Measurements from ENCODE around the gene RGS6. TPM values are rescaled to one million over a fixed set of nuclear protein-coding genes. Genes with fewer than 3 reads are reported as not detected.

The RGS6 gene
- total and polyA plus RNA-seq, 2 of the 4 experiments (the other 2 are of a cell fraction) = not detected

GRCh38 chr14:72558721-72559120 is 626.5 kb downstream of the RGS6 start:
- DNase-seq = peak; percentile 56
- Histone ChIP-seq H3K9me3 (ENCODE audit: control insufficient read depth, insufficient read depth, low read length) (no peaks in the 10 kb centered on the region), H3K36me3 (ENCODE audit: control insufficient read depth, insufficient read depth, low read length) (no peaks in the 10 kb centered on the region), H3K9ac (ENCODE audit: low read depth, low read length) (no peak overlapping the region), H2BK120ac (ENCODE audit: low read depth, low read length) (no peak overlapping the region), H3K4me2 (ENCODE audit: low read depth, low read length) (no peak overlapping the region), H3K27me3 (ENCODE audit: control insufficient read depth, insufficient read depth, low read length) (no peaks in the 10 kb centered on the region), H4K20me1 (ENCODE audit: insufficient read depth, low read length) (no peaks in the 10 kb centered on the region), H3K14ac (replicated peaks; ENCODE audit: low read depth, low read length) (no peak overlapping the region), H4K91ac (ENCODE audit: insufficient read depth, low read depth, low read length) (no peak overlapping the region), H3K56ac (ENCODE audit: extremely low read depth, insufficient read depth, low read length) (no peak overlapping the region), H3K4ac (ENCODE audit: low read depth, low read length) (0 out of 2 replicates have a peak overlapping the region, but pooled peaks have one; percentile 3), H3K9me1 (ENCODE audit: insufficient read depth, low read length) (no peaks in the 10 kb centered on the region), H2AK9ac (replicated peaks; ENCODE audit: low read depth, low read length, poor library complexity) (no peak overlapping the region), H2BK5ac (ENCODE audit: low read depth, low read length, poor library complexity, severe bottlenecking) (no peak overlapping the region), H3K23ac (ENCODE audit: low read depth, low read length) (no peak overlapping the region), H4K8ac (ENCODE audit: low read depth in 2 of 2, low read length in 2 of 2) (no peak overlapping the region), H3K18ac (ENCODE audit: low read depth, low read length) (no peak overlapping the region), H3K27ac (ENCODE audit: insufficient read depth, low read length) (no peak overlapping the region), H4K5ac (ENCODE audit: low read depth, low read length) (no peak overlapping the region), H2AFZ (replicated peaks; ENCODE audit: low read length, poor library complexity) (peak overlapping the region; percentile 39), H3K79me1 (ENCODE audit: low read depth in 1 of 2, low read length in 2 of 2) (no peaks in the 10 kb centered on the region), H2BK20ac (ENCODE audit: low read depth, low read length) (no peak overlapping the region), H3K4me1 (ENCODE audit: control insufficient read depth, insufficient read depth, low read length) (peaks cover 3% of the 10 kb centered on the region), H2AK5ac (ENCODE audit: low read depth, low read length) (no peak overlapping the region), H2BK15ac (ENCODE audit: low read depth, low read length) (no peak overlapping the region; the same call in 2 of the 3 replicates), H3K4me3 (ENCODE audit: insufficient read depth, low read depth, low read length) (no peak overlapping the region)
- no peak for TF ChIP-seq CTCF (conservative IDR thresholded peaks at IDR 0.05; ENCODE audit: low read depth, low read length)
- no peak for TF ChIP-seq FOS (IDR thresholded peaks at IDR 0.05; ENCODE audit: low read depth, low read length)
- CTCF ChIA-PET = no interaction called here
- in situ Hi-C loops (cut with MboI; ENCODE audit: low sequenced_read_pairs) (no loop called here), intact Hi-C loops (cut with micrococcal nuclease) (no loop called here), dilution Hi-C loops (cut with HindIII; ENCODE audit: low sequenced_read_pairs, unreplicated experiment) (no loop called here)
- ATAC-seq (ENCODE audit: low read depth) = peak; percentile 76
- 82% methylated on average over 3 of the region's 5 CpGs; no CpG with 5 or more reads in 1 of the 2 experiments for WGBS, 2 experiments (ENCODE audit: extremely low coverage in 2 of 2, insufficient read length in 1 of 2)
- no TSS peak for BruUV-seq (replicated peaks)
- POLR2A ChIA-PET (ENCODE audit: unreplicated experiment) = no interaction called here
